Activated CD8-positive, alpha-beta T cell treated with anti-CD3 and anti-CD28 coated beads for 36 hours (primary cell): ENCODE measurements around the gene MEGF8. TPM values are rescaled to one million over a fixed set of nuclear protein-coding genes. Genes with fewer than 3 reads are reported as not detected.
A peak's percentile ranks its signal among the peaks of the same experiment; 100 is the strongest.

Experiments used
- ATAC-seq: fragments of 200-7000 bp; cut with Tn5 transposase; one replicate; pipeline ENCODE4 v1.10.0; 2021; ENCODE audit warnings: mild to moderate bottlenecking, moderate library complexity
- CTCF ChIA-PET: fragments of 350-600 bp; sonication (Branson Sonifier 250); formaldehyde crosslinking; loops from one replicate; lab custom pipeline; 2021; ENCODE audit warnings: antibody characterized with exemption; lab: Charles Lee
- POLR2A ChIA-PET: fragments of 350-600 bp; sonication (Branson Sonifier 250); formaldehyde crosslinking; loops from one replicate; lab custom pipeline; 2021; ENCODE audit warnings: antibody characterized with exemption; lab: Charles Lee
- DNase-seq: peaks from one replicate; pipeline ENCODE4 v3.0.0-alpha.2; 2020
- H3K27ac Mint-ChIP-seq: one replicate; pipeline ENCODE4 v1.8.0; 2021; ENCODE audit warnings: mild to moderate bottlenecking, mixed read lengths
- H3K27me3 Mint-ChIP-seq: one replicate; pipeline ENCODE4 v1.8.0; 2021; ENCODE audit warnings: mixed read lengths
- H3K36me3 Mint-ChIP-seq: one replicate; pipeline ENCODE4 v1.8.0; 2021; ENCODE audit warnings: low read depth, mixed read lengths
- H3K4me1 Mint-ChIP-seq: one replicate; pipeline ENCODE4 v1.8.0; 2021; ENCODE audit warnings: low read depth, mixed read lengths
- H3K4me3 Mint-ChIP-seq: one replicate; pipeline ENCODE4 v1.8.0; 2021; ENCODE audit warnings: mild to moderate bottlenecking, moderate library complexity, mixed read lengths
- H3K9me3 Mint-ChIP-seq: one replicate; pipeline ENCODE4 v1.8.0; 2021; ENCODE audit warnings: mixed read lengths
- intact Hi-C: fragments of 100-400 bp; cut with micrococcal nuclease; formaldehyde crosslinking; loops from one replicate; pipeline ENCODE4 v1.10.0; 2022
- total RNA-seq, 2 experiments: library from RNA; stranded (reverse); gene quantifications; one replicate each; pipeline ENCODE4 v1.2.3, GENCODE V29; 2021
- TF ChIP-seq, protein P1 (sequence below): fragments of 200-600 bp; IDR thresholded peaks from one replicate; pipeline ENCODE4 v1.8.0; 2022; ENCODE audit warnings: antibody characterized with exemption, mild to moderate bottlenecking

MEGF8 gene
- total RNA-seq, 2 experiments from 2014 or later = 7.0 to 8.0 TPM

DNA sequence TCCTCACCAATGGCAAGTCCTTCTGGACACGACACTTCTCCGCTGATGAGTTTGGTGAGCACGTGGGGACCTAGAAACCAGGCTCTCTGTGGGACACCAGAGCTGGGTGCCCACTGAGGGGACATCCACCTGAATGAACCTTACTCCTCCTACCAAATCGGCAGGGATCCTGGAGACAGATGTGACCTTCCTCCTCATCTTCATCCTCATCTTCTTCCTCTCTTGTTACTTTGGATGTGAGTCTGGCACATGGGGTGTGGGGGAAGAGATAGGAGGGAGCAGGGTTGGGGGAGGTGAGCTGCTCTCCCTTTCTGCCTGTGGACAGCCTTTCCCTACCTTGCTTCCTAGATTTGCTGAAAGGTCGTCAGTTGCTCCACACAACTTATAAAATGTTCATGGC, 10.4 kb upstream of the MEGF8 start:
- Mint-ChIP-seq H3K27ac (no peak overlapping the region), H3K27me3 (peaks cover 35% of the 10 kb centered on the region), H3K4me1 (peaks cover 21% of the 10 kb centered on the region), H3K9me3 (no peaks in the 10 kb centered on the region), H3K4me3 (no peak overlapping the region), H3K36me3 (no peaks in the 10 kb centered on the region)
- no peak for ATAC-seq
- POLR2A ChIA-PET = no interaction called here
- intact Hi-C loops = no loop called here
- no peak for DNase-seq
- TF ChIP-seq, protein P1, sequence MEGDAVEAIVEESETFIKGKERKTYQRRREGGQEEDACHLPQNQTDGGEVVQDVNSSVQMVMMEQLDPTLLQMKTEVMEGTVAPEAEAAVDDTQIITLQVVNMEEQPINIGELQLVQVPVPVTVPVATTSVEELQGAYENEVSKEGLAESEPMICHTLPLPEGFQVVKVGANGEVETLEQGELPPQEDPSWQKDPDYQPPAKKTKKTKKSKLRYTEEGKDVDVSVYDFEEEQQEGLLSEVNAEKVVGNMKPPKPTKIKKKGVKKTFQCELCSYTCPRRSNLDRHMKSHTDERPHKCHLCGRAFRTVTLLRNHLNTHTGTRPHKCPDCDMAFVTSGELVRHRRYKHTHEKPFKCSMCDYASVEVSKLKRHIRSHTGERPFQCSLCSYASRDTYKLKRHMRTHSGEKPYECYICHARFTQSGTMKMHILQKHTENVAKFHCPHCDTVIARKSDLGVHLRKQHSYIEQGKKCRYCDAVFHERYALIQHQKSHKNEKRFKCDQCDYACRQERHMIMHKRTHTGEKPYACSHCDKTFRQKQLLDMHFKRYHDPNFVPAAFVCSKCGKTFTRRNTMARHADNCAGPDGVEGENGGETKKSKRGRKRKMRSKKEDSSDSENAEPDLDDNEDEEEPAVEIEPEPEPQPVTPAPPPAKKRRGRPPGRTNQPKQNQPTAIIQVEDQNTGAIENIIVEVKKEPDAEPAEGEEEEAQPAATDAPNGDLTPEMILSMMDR = no peak
- CTCF ChIA-PET = no interaction called here

DNA sequence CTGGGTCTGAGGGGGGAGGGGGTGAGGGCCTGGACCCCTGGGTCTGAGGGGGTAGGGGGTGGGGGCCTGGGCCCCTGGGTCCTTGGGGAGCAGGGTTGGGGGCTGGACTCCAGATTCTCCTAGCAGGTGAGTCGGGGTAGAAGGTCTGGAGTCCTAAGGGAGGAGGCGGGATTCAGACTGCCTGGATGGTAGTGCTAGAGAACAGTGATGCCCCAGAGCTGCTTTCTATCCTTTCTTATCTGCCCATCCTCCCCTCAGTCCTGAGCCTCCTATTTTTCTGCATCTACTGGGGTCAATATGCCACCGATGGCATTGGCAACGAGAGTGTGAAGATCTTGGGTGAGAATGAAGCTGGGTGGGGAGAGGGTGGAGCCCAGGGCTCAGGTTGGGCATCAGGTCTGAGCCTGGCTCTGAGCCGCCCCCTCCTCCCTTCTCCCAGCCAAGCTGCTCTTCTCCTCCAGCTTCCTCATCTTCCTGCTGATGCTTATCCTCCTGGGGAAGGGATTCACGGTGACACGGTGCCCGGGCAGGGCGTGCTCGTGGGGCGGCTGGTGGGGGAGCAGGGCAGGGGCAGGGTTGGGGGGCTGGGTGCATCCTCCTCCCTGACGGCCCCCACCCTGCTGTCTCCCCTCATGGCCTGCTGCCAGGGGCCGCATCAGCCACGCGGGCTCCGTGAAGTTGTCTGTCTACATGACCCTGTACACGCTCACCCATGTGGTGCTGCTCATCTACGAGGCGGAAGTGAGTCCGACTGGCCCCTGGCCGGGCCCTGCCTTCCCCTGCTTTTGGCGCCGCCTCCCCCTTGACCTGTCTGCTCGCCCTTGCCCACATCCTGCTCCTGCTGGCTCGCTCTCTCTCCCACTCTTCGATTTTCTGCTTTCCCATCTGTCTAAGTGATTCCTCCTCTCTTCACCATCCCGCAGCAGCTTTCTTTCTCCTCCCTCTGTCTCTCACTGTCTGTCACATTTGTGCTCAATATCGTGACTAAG, 8.9 kb upstream of the MEGF8 start:
- intact Hi-C loops = no loop called here
- H3K27ac Mint-ChIP-seq = peak overlapping the region; percentile 69
- peaks cover 21% of the 10 kb centered on the region for H3K4me1 Mint-ChIP-seq
- H3K27me3 Mint-ChIP-seq = peaks cover 28% of the 10 kb centered on the region
- ChIA-PET CTCF (interaction anchor here (0.7 to 1.1 kb wide), 2 partner anchors 24 to 184 kb away, joined by 3 read pairs; no protein-coding TSS in a partner anchor), POLR2A (no interaction called here)
- H3K36me3 Mint-ChIP-seq = no peaks in the 10 kb centered on the region
- no peak for ATAC-seq
- DNase-seq = peak; percentile 33
- H3K9me3 Mint-ChIP-seq = no peaks in the 10 kb centered on the region
- peak overlapping the region; percentile 37 for H3K4me3 Mint-ChIP-seq
- TF ChIP-seq, protein P1 = no peak

DNA sequence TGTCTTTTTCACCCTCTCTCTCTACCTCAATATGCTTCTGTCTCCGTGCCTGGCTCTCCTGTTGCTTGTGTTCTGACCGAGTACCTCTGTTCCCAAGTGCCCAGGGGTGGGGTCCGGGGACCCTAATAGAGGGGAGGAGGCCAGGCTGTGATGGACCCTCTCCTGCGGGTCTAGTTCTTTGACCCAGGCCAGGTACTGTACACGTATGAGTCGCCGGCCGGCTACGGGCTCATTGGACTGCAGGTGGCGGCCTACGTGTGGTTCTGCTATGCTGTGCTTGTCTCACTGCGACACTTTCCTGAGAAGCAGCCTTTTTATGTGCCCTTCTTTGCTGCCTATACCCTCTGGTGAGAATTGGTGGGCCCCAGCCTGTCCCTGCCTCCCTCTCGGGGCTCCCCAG, 7.9 kb upstream of the MEGF8 start:
- Mint-ChIP-seq H3K9me3 (no peaks in the 10 kb centered on the region), H3K4me3 (no peak overlapping the region), H3K4me1 (peaks cover 21% of the 10 kb centered on the region), H3K36me3 (no peaks in the 10 kb centered on the region), H3K27me3 (peaks cover 21% of the 10 kb centered on the region), H3K27ac (no peak overlapping the region)
- no peak for DNase-seq
- CTCF ChIA-PET = no interaction called here
- ATAC-seq = no peak
- POLR2A ChIA-PET = no interaction called here
- intact Hi-C loops = no loop called here
- TF ChIP-seq, protein P1 = no peak

DNA sequence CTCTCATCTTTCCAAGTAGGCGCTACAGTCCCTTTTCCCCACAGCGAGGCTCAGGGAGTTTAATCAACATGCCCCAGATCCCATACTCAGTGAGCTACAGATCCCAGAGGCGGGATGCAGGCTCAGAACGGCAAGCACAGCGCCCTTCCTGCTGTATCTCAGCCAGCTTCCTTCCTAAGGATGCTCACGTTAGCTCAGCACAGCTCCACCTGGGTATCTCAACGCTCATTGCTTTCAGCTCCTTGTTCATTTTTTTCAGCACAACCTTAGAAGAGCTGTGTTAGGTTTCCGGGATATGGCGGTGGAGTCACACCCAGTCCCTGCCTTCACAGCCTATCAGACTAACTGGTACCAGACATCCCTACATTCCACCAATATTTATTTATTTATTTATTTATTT, 3.1 kb upstream of the MEGF8 start:
- intact Hi-C loops = no loop called here
- DNase-seq (no peak), ATAC-seq (no peak)
- peaks cover 21% of the 10 kb centered on the region for H3K4me1 Mint-ChIP-seq
- ChIA-PET POLR2A (interaction anchor here (1.5 kb wide), 1 partner anchor 212 kb away, joined by 3 read pairs; no protein-coding TSS in a partner anchor), CTCF (interaction anchor here (0.9 kb wide), 2 partner anchors 8 to 26 kb away, joined by 3 read pairs; no protein-coding TSS in a partner anchor)
- no peaks in the 10 kb centered on the region for H3K36me3 Mint-ChIP-seq
- TF ChIP-seq, protein P1 = no peak
- H3K27ac Mint-ChIP-seq = no peak overlapping the region
- H3K9me3 Mint-ChIP-seq = no peaks in the 10 kb centered on the region
- no peak overlapping the region for H3K4me3 Mint-ChIP-seq
- peaks cover 13% of the 10 kb centered on the region for H3K27me3 Mint-ChIP-seq

DNA sequence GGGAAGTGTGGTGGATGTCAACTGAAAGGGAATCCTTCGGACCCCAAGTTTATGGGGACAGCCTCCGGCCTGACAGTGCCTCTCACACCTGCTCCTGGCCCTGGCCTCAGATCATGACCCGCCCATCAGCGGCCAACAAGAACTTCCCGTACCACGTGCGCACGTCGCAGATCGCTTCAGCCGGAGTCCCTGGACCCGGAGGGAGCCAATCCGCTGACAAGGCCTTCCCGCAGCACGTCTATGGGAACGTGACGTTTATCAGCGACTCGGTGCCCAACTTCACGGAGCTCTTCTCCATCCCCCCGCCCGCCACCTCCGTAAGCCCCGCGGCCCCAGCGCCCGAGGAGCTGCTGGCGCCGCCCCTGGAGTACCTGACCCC, 2.0 kb upstream of the MEGF8 start:
- peak overlapping the region; percentile 38 for H3K4me3 Mint-ChIP-seq
- intact Hi-C loops = no loop called here
- H3K27me3 Mint-ChIP-seq = peaks cover 13% of the 10 kb centered on the region
- H3K27ac Mint-ChIP-seq = no peak overlapping the region
- CTCF ChIA-PET = interaction anchor here (0.7 kb wide), 1 partner anchor 78 kb away, joined by 3 read pairs; no protein-coding TSS in a partner anchor
- H3K4me1 Mint-ChIP-seq = peaks cover 19% of the 10 kb centered on the region
- DNase-seq = no peak
- ATAC-seq = no peak
- H3K9me3 Mint-ChIP-seq = no peaks in the 10 kb centered on the region
- POLR2A ChIA-PET = interaction anchor here (1.5 kb wide), 1 partner anchor 213 kb away, joined by 3 read pairs; no protein-coding TSS in a partner anchor
- no peaks in the 10 kb centered on the region for H3K36me3 Mint-ChIP-seq
- TF ChIP-seq, protein P1 = no peak
